Right cardiac atrium (tissue), 5 donors: ENCODE data around the gene TM4SF1. TPM values are rescaled to one million over a fixed set of nuclear protein-coding genes. Genes with fewer than 3 reads are reported as not detected.

ENCODE experiments used
- ATAC-seq, 2 donors: fragments of 200-7000 bp; cut with Tn5 transposase; one replicate each; pipeline versions ENCODE4 v1.8.0 to v1.9.1; 2020; ENCODE audit warnings: moderate library complexity in 2 of 2, mild to moderate bottlenecking in 1 of 2
- DNase-seq, 3 donors: peaks; one replicate each; pipeline ENCODE4 v3.0.0-alpha.2; 2020
- H3K27ac ChIP-seq: one replicate; pipeline ENCODE4 v1.5.1; 2013; ENCODE audit warnings: mild to moderate bottlenecking, low read length, control low read depth, moderate library complexity
- H3K27me3 ChIP-seq: one replicate; pipeline ENCODE4 v1.6.1; 2013; ENCODE audit not compliant: control insufficient read depth, insufficient read depth
- H3K4me1 ChIP-seq: one replicate; pipeline ENCODE4 v1.6.1; 2013; ENCODE audit warnings: low read length; ENCODE audit not compliant: control insufficient read depth, insufficient read depth
- H3K4me3 ChIP-seq: one replicate; pipeline ENCODE4 v1.5.1; 2013; ENCODE audit warnings: low read length, control low read depth
- H3K9me3 ChIP-seq: one replicate; pipeline ENCODE4 v1.6.1; 2013; ENCODE audit warnings: low read length; ENCODE audit not compliant: control insufficient read depth
- WGBS: extraction: QIAGEN DNeasy Blood & Tissue Kit; methylation state at CpG from one replicate; pipeline ENCODE4 v1.1.7; 2013; 5-methylcytosine and 5-hydroxymethylcytosine counted together
- intact Hi-C, 4 donors: fragments of 100-400 bp; cut with DNase I; formaldehyde crosslinking; loops; one replicate each; pipeline versions ENCODE4 v1.11.0 to v1.14.0; 2022 to 2023
- polyA plus RNA-seq: library from polyadenylated mRNA; stranded (reverse); fragments of 200-250 nt; gene quantifications from one replicate; pipeline ENCODE4 v1.2.3, GENCODE V29; 2013
- total RNA-seq, 4 donors: library from RNA; stranded (reverse); fragmentation: NEBNext Ultra II Directional; extraction: Animal tissue kit (Norgen Biotek cat#: 25700); gene quantifications; one replicate each; pipeline ENCODE4 v1.2.1, GENCODE V29; 2021
- donor health status: healthy with polysubstance abuse.
- donor health status: DM: no; HTN: yes; CAD: no.
- donor health status: DM: no; HTN: no; CAD: no.
- donor health status: DM: no; HTN: yes; CAD: no; lungs with severe emphysema.
- donor health status: DM: yes; HTN: yes; CAD: no.

Gene TM4SF1
- total and polyA plus RNA-seq, 5 donors = 70.8 to 130 (median 92.5) TPM

DNA sequence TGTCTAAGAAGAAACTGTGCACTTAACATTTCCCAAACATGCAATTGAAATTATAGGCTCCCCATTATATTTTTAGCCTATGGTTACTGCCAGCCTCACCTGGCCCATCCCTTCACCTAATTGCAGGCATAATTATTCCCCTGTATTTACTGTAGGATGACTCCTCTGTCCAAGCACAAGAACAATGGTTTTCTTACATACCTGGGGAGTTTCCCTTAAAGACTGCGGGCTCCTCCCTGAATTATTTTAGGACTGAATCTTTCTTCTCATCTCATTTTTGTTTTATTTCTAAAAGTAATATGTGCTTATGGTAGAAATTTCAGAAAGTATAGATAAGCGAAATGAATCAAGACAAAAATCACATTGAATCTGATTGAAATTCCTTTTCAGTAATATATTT is 11.4 kb downstream of the TM4SF1 start:
- H3K4me1 ChIP-seq = no peaks in the 10 kb centered on the region
- DNase-seq = no peak
- no peak overlapping the region for H3K27ac ChIP-seq
- WGBS = 93% methylated on average over 2 of the region's 2 CpGs
- no peak overlapping the region for H3K4me3 ChIP-seq
- ATAC-seq = no peak
- H3K9me3 ChIP-seq = no peaks in the 10 kb centered on the region
- intact Hi-C loops = no loop called here
- H3K27me3 ChIP-seq = no peaks in the 10 kb centered on the region

- no peaks in the 10 kb centered on the region for H3K9me3 ChIP-seq
- intact Hi-C loops = no loop called here
- ATAC-seq = no peak
- no peaks in the 10 kb centered on the region for H3K4me1 ChIP-seq
- no peaks in the 10 kb centered on the region for H3K27me3 ChIP-seq
- no peak for DNase-seq
- WGBS = 89% methylated on average over 2 of the region's 2 CpGs
- H3K4me3 ChIP-seq = no peak overlapping the region
- no peak overlapping the region for H3K27ac ChIP-seq
Observed at GRCh38 chr3:149364624-149365023, 12.8 kb downstream of the TM4SF1 start.

GRCh38 chr3:149363053-149363452 is 14.4 kb downstream of the TM4SF1 start:
- ATAC-seq (no peak), DNase-seq (no peak)
- H3K4me1 ChIP-seq = no peaks in the 10 kb centered on the region
- H3K4me3 ChIP-seq = no peak overlapping the region
- intact Hi-C loops = no loop called here
- no peaks in the 10 kb centered on the region for H3K9me3 ChIP-seq
- H3K27ac ChIP-seq = no peak overlapping the region
- H3K27me3 ChIP-seq = no peaks in the 10 kb centered on the region
- 84% methylated on average over 2 of the region's 2 CpGs for WGBS

GRCh38 chr3:149362366-149362765 is 15.1 kb downstream of the TM4SF1 start:
- H3K27me3 ChIP-seq = no peaks in the 10 kb centered on the region
- no peak overlapping the region for H3K4me3 ChIP-seq
- intact Hi-C loops = no loop called here
- no peaks in the 10 kb centered on the region for H3K4me1 ChIP-seq
- ATAC-seq (no peak), DNase-seq (no peak)
- WGBS = 77% methylated on average over 5 of the region's 5 CpGs
- H3K27ac ChIP-seq = no peak overlapping the region
- H3K9me3 ChIP-seq = no peaks in the 10 kb centered on the region

DNA sequence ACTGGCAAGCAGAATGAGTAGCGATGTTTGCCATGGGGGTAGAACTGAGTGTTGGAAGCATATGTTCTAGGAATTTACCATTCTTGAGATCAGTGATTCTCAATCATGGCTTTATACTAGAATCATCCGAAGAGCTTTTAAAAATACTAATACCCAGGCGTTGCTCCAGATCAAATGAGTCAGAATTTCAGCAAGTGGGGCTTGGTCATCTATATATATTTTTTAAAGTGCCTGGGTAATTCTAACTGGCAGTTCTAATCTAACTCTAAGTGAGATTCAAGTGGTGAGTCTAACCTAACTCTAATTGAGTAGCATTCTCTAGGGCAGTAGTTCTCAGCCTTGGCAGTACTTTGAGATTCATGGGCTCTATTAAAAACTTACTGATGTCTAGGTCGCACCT is 20.8 kb downstream of the TM4SF1 start:
- intact Hi-C loops = no loop called here

GRCh38 chr3:149356044-149356592 is 21.3 kb downstream of the TM4SF1 start:
- no peaks in the 10 kb centered on the region for H3K27me3 ChIP-seq
- H3K27ac ChIP-seq = no peak overlapping the region
- H3K4me1 ChIP-seq = peaks cover 2% of the 10 kb centered on the region
- intact Hi-C loops = no loop called here
- 56% methylated on average over 6 of the region's 6 CpGs for WGBS
- ATAC-seq (peak; percentile 67 to 68), DNase-seq (peak in 1 of 3 donors; percentile 54)
- H3K9me3 ChIP-seq = no peaks in the 10 kb centered on the region
- H3K4me3 ChIP-seq = no peak overlapping the region

More for the DNA sequence above, 20.8 kb downstream of the TM4SF1 start:
- H3K4me3 ChIP-seq = no peak overlapping the region
- H3K27ac ChIP-seq = no peak overlapping the region
- H3K27me3 ChIP-seq = no peaks in the 10 kb centered on the region
- peak in 1 of 2 donors; percentile 17 for ATAC-seq
- peaks cover 2% of the 10 kb centered on the region for H3K4me1 ChIP-seq
- H3K9me3 ChIP-seq = no peaks in the 10 kb centered on the region
- no peak for DNase-seq
- 75% methylated on average over 4 of the region's 4 CpGs for WGBS

- no peak for ATAC-seq
- H3K4me3 ChIP-seq = no peak overlapping the region
- no peak overlapping the region for H3K27ac ChIP-seq
- WGBS = 70% methylated on average over 1 of the region's 1 CpG
- H3K4me1 ChIP-seq = peaks cover 2% of the 10 kb centered on the region
- no peaks in the 10 kb centered on the region for H3K9me3 ChIP-seq
- no peaks in the 10 kb centered on the region for H3K27me3 ChIP-seq
- intact Hi-C loops = loop anchor here in 1 of 4 donors (2.0 to 5.0 kb wide), 2 partner anchors 41 to 129 kb away; no protein-coding TSS in a partner anchor
- DNase-seq = no peak
Observed at GRCh38 chr3:149353581-149354184, 23.8 kb downstream of the TM4SF1 start.

- ATAC-seq (peak; percentile 76 to 86), DNase-seq (peak; percentile 69 to 82 (median 73))
- H3K9me3 ChIP-seq = no peaks in the 10 kb centered on the region
- H3K4me3 ChIP-seq = no peak overlapping the region
- intact Hi-C loops = loop anchor here in 1 of 4 donors (5.0 kb wide), 1 partner anchor 130 kb away; no protein-coding TSS in a partner anchor
- H3K4me1 ChIP-seq = peaks cover 2% of the 10 kb centered on the region
- WGBS = 38% methylated on average over 7 of the region's 7 CpGs
- H3K27ac ChIP-seq = no peak overlapping the region
- H3K27me3 ChIP-seq = no peaks in the 10 kb centered on the region
Observed at GRCh38 chr3:149352556-149352955, 24.9 kb downstream of the TM4SF1 start.

DNA sequence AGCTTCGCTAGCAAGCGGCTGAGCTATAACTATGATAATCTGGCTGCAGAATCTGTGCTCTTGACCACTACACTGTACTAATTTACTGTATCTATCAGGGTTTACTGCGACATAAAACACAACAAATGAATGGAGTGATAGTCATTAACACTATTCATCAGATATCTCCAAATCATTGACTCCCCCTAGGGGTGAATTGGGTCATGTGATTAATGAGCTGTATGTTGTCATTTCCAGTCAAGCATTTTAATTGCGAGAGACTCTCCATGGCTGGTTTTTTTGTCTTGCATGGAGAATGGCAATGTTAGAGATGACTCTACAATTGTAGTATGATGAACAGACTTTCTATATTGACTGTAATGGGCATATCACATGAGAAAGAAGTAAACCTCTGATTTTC is 33.5 kb downstream of the TM4SF1 start:
- Histone ChIP-seq H3K4me3 (no peak overlapping the region), H3K9me3 (no peaks in the 10 kb centered on the region), H3K27me3 (no peaks in the 10 kb centered on the region), H3K27ac (no peak overlapping the region), H3K4me1 (peaks cover 3% of the 10 kb centered on the region)
- DNase-seq (no peak), ATAC-seq (no peak)
- 91% methylated on average over 4 of the region's 4 CpGs for WGBS
- intact Hi-C loops = loop anchor here in 1 of 4 donors (10.0 kb wide), 1 partner anchor 141 kb away; no protein-coding TSS in a partner anchor

GRCh38 chr3:149342413-149343380 is 34.8 kb downstream of the TM4SF1 start:
- ATAC-seq = no peak
- no peaks in the 10 kb centered on the region for H3K27me3 ChIP-seq
- WGBS = 87% methylated on average over 4 of the region's 4 CpGs
- H3K4me3 ChIP-seq = no peak overlapping the region
- no peaks in the 10 kb centered on the region for H3K9me3 ChIP-seq
- no peak overlapping the region for H3K27ac ChIP-seq
- H3K4me1 ChIP-seq = peaks cover 3% of the 10 kb centered on the region
- intact Hi-C loops = loop anchor here in 1 of 4 donors (10.0 kb wide), 1 partner anchor 142 kb away; no protein-coding TSS in a partner anchor
- no peak for DNase-seq
